GM19372 (cell line): ENCODE results near the gene TPD52L2.
A peak's percentile ranks its signal among the peaks of the same experiment; 100 is the strongest.
"Not testable (repeated sequence)": the region's sequence is repeated elsewhere in the genome, so short reads cannot be mapped to it uniquely, and the experiment has no call there.

Experiments
- ATAC-seq: cut with Tn5 transposase; IDR thresholded peaks from one replicate; pipeline ENCODE4 v1.9.1; 2021; ENCODE audit warnings: mild to moderate bottlenecking, low read depth, moderate library complexity; ENCODE audit not compliant: unreplicated experiment

TPD52L2 gene

GRCh38 chr20:63894358-63895201 is 29.5 kb downstream of the TPD52L2 start, which contains the start of gene DNAJC5:
Gene DNAJC5, plus strand, starts transcription at chr20:63895126. Its CDS starts 33,220 bp downstream, at chr20:63928346.
- ATAC-seq = peak; percentile 94

- peak; percentile 23 for ATAC-seq
Measured at GRCh38 chr20:63895202-63895951, 30.3 kb downstream of the TPD52L2 start.

GRCh38 chr20:63895952-63896263 is 30.8 kb downstream of the TPD52L2 start:
- no peak for ATAC-seq

GRCh38 chr20:63896264-63897105 is 31.4 kb downstream of the TPD52L2 start:
- no peak for ATAC-seq

- ATAC-seq = no peak
Measured at GRCh38 chr20:63897978-63898561, 33.0 kb downstream of the TPD52L2 start.

GRCh38 chr20:63898882-63899558 is 34.0 kb downstream of the TPD52L2 start:
- no peak for ATAC-seq

GRCh38 chr20:63900413-63900812 is 35.3 kb downstream of the TPD52L2 start:
- no peak for ATAC-seq

GRCh38 chr20:63903796-63904561 is 38.9 kb downstream of the TPD52L2 start:
- no peak for ATAC-seq

GRCh38 chr20:63908008-63908682 is 43.1 kb downstream of the TPD52L2 start:
- ATAC-seq = no peak

GRCh38 chr20:63911176-63911575 is 46.1 kb downstream of the TPD52L2 start:
- no peak for ATAC-seq

- no peak for ATAC-seq
Measured at GRCh38 chr20:63913768-63914167, 48.7 kb downstream of the TPD52L2 start.

GRCh38 chr20:63915471-63915870 is 50.4 kb downstream of the TPD52L2 start:
- no peak for ATAC-seq

GRCh38 chr20:63916371-63916939 is 51.4 kb downstream of the TPD52L2 start:
- ATAC-seq = not testable (repeated sequence)

- ATAC-seq = no peak
Measured at GRCh38 chr20:63917811-63918210, 52.7 kb downstream of the TPD52L2 start.

- ATAC-seq = no peak
Measured at GRCh38 chr20:63919130-63919529, 54.1 kb downstream of the TPD52L2 start.

GRCh38 chr20:63920226-63920625 is 55.2 kb downstream of the TPD52L2 start:
- ATAC-seq = no peak

GRCh38 chr20:63923651-63924050 is 58.6 kb downstream of the TPD52L2 start:
- no peak for ATAC-seq

- ATAC-seq = no peak
Measured at GRCh38 chr20:63924241-63924640, 59.2 kb downstream of the TPD52L2 start.
